Suppressor macrophage (primary cell): ENCODE data around the gene MX1.

Experiments used
- DNase-seq, 4 experiments: peaks; one replicate each; pipeline ENCODE4 v3.0.0-alpha.2; 2020 to 2022

The MX1 gene

DNA sequence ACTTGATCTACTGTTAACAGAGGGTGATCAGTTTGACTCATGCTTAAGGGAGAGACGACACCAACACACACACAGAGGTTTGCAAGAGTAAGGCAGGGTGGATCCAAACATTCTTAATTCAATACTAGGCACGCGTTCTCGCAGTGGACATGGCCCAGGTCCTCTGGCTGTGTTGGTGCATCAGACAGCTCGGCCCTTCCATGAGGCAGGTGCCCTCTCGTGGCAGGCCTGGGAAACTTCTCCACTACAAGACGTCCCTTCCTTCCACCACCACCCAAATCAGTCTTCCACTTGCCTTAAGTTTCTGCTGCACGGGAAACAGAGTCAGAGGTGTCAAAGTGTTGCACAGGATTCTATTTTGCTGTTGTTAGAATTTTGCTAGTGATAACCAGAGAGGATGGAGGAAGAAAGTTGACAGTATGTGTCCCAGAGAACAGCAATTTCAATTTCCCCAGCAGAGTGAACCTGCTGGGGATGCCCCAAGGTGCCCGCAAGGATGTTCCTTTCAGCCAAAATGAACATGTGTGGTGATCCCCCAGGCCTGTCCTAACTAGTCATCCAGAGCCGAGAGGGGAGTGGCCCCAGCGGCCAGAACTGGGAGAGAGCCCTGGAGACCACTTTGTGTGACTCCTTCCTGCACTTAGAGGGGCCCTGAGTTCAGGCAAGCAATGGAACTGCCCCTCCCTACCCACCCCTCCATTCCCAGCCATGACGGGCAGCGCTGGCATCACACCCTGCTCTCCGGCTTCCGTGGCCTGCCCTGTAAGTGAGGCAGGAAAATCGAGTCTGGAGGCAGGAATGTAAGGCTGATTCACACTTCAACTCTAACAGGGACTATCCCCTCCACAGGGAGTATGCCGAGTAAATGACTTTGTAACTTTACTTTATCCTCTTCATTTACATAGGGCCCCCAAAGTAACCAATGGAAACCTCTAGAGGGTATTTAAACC lies 34.8 kb downstream of the MX1 start:
- peak; percentile 75 to 88 (median 83) for DNase-seq

DNA sequence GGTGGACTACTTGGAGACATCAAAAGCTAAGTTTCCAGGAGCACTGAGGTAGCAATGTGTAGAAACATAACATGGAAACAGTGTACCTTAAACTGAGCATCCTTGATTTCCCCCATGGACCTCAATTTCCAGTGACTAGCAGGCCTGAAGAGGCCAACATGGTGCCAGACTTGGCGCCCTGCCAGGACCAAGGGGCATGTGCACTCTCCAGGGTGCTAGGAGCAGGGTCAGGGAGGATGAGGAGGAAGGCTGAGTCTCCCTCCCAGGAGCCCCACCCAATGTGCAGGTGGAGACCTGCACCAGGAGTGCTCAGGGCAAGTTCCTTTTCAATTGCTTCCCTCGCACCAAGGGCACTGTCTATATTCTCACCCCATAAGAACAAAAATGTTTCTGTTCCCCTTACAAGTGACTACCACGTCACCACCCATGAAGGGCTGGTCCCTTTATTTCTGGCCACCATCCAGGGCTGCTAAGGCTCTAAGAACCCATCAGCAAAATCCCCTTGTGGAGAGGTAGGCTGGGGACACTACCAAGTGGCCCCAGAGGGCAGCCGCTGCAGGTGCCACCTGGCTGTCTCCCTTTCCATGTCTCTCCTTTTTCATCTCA lies 39.2 kb downstream of the MX1 start:
- no peak for DNase-seq

GRCh38 chr21:41466024-41466820 lies 40.2 kb downstream of the MX1 start:
- DNase-seq: no peak

GRCh38 chr21:41470054-41470453 lies 44.0 kb downstream of the MX1 start:
- DNase-seq: no peak

DNA sequence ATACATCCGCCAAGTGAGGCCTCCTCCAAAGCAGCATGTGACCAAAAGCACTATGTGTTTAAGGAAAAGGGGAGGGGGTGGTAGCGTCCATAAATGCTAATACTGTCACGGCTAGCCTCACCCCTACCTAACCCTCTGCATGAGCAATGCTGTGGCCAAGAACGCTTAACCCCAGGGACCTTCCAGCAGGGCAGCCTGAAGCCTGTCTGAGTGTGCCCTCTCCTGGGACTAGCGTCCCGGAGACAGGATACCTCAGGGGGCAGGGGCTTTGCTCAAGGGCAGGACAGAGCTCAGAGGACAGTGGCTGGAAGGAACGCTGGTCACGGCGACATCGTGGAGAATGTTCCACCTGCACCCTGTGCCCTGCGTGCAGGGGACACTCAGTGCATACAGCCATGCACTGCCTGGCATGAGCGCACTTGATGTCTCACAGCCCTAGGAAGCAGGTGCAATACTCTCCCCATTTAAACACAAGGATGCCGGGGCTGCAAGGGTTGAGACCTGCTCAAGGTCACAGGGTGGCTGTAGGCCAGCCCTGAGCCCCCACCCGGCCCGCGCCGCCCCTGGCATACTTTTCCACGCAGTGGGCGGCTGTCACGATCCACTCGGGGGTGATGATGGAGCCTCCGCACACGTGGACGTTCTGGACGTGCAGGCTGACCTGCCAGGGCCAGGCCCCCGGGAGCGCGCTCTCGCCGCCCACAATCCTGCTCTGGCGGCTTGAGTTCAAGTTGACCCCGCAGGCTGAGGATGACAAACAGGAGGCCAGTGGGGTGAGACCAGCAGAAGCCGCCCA lies 46.9 kb downstream of the MX1 start:
- DNase-seq: no peak

- DNase-seq: no peak
These were observed 49.8 kb downstream of the MX1 start for GRCh38 chr21:41475714-41476420.

- no peak for DNase-seq
These were observed 51.7 kb downstream of the MX1 start for GRCh38 chr21:41477641-41478318.

GRCh38 chr21:41478319-41479177 lies 52.5 kb downstream of the MX1 start:
- no peak for DNase-seq

GRCh38 chr21:41479686-41480085 lies 53.6 kb downstream of the MX1 start:
- no peak for DNase-seq

- no peak for DNase-seq
These were observed 54.1 kb downstream of the MX1 start for GRCh38 chr21:41480086-41480690.

DNA sequence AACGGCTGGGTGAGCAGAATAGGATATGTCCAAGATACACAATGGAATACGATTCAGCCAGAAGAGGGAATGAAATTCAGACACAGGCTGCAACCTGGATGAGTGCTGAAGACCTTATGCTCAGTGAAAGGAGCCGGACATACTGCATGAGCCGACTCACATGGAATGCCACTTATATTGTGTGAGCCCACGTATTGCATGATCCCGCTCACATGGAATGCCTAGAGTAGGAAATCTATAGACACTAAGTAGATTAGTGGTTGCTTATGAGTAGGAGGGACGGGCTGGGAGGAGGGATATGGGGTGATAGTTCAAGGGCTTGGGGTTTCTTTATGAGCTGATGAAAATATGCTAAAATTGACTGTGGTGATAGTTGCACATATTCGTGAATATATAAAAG lies 55.2 kb downstream of the MX1 start:
- no peak for DNase-seq

- DNase-seq: no peak
These were observed 56.3 kb downstream of the MX1 start for GRCh38 chr21:41482301-41482700.

- DNase-seq: no peak
These were observed 56.9 kb downstream of the MX1 start for GRCh38 chr21:41482980-41483379.

DNA sequence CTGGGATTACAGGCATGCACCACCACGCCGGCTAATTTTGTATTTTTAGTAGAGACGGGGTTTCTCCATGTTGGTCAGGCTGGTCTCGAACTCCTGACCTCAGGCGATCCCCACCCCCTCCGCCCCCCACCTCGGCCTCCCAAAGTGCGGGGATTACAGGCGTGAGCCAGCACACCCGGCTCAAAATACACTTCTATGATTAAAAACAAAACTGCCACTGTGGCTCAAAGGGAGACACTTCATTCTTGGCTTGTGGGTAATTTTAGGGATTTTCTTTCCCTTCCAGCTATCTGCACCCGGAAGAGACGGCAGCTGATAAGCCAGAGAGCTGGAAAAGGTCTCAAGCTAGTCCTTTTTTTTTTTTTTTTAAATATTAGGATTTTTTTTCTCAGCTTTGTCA lies 57.4 kb downstream of the MX1 start:
- DNase-seq: no peak

DNA sequence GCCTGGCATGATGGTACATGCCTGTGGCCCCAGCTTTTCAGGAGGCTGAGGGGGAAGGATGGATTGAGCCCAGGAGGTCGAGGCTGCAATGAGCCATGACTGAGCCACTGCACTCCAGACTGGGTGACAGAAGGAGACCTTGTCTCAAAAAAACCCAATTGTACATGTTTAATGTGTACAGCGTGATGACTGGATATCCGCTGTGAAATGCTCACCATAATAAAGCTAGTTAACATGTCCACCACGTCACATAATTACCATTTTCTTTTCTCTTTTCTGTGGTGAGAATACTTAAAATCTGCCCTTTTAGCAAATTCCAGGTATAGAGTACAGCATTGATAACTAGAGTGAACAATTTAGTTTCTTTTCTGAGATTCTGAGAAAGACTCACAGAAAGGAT lies 57.9 kb downstream of the MX1 start:
- no peak for DNase-seq

DNA sequence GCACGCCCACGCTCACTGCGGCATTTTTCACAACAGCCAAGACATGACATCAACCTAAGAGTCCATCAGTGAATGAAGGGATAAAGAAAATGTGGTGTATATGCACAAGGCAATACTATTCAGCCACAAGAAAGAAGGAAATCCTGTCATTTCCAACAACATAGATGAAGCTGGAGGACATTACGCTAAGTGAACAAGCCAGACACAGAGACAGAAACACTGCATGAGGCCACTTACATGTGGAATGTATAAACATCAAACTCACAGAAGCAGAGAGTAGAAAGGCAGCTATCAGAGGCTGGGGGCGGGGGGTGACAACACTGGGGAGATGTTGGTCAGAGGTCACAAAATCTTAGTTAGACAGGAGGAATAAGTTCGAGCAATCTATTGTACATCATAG lies 61.0 kb downstream of the MX1 start:
- DNase-seq: no peak

- no peak for DNase-seq
These were observed 62.0 kb downstream of the MX1 start for GRCh38 chr21:41488080-41488479.

- no peak for DNase-seq
These were observed 63.3 kb downstream of the MX1 start for GRCh38 chr21:41489329-41489728.

GRCh38 chr21:41490330-41490729 lies 64.3 kb downstream of the MX1 start:
- DNase-seq: no peak

- no peak for DNase-seq
These were observed 65.4 kb downstream of the MX1 start for GRCh38 chr21:41491412-41491811.
